Cardiac muscle cell (in vitro differentiated cells and primary cell): Measurements from ENCODE around the gene LRBA. TPM values are rescaled to one million over a fixed set of nuclear protein-coding genes. Genes with fewer than 3 reads are reported as not detected.

Experiments
- DNase-seq, 2 donors: peaks; one replicate each; pipeline versions ENCODE4 v3.0.0 to v3.0.0-alpha.2; 2010 to 2017; ENCODE audit warnings: low read depth in 1 of 2, low spot score in 1 of 2
- H3K27ac ChIP-seq: fragments of 200-600 bp; sonication (generic); 2 replicates; pipeline ENCODE4 v1.5.1; 2016
- H3K27me3 ChIP-seq: fragments of 200-600 bp; sonication (generic); 2 replicates; pipeline ENCODE4 v1.6.0; 2016; ENCODE audit warnings: control low read depth
- H3K36me3 ChIP-seq: fragments of 200-600 bp; sonication (generic); 2 replicates; pipeline ENCODE4 v1.5.1; 2016; ENCODE audit warnings: control low read depth
- H3K4me1 ChIP-seq: fragments of 200-600 bp; sonication (generic); 2 replicates; pipeline ENCODE4 v1.8.1; 2017; ENCODE audit warnings: low read depth, mild to moderate bottlenecking, mixed run types
- H3K4me3 ChIP-seq: fragments of 200-600 bp; sonication (generic); 2 replicates; pipeline ENCODE4 v1.5.1; 2016; ENCODE audit warnings: mild to moderate bottlenecking
- H3K9me3 ChIP-seq: fragments of 200-600 bp; sonication (generic); 2 replicates; pipeline ENCODE4 v1.5.1; 2017; ENCODE audit warnings: low read depth, mild to moderate bottlenecking, control low read depth
- polyA plus RNA-seq: library from polyadenylated mRNA; unstranded; fragments of >200 nt; fragmentation: Nextera tagmentation; extraction: Ambion mirVana; gene quantifications from 2 replicates; pipeline ENCODE4 v1.2.1, GENCODE V29; 2016
- total RNA-seq: library from RNA; depleted of rRNA; stranded (reverse); fragments of >200 nt; gene quantifications from 2 replicates; pipeline ENCODE4 v1.2.3, GENCODE V29; 2016
- TF ChIP-seq, protein P1 (sequence below): IDR thresholded peaks from 2 replicates; pipeline ENCODE4 v1.5.1; 2012; ENCODE audit warnings: low read depth, mild to moderate bottlenecking, low read length

The LRBA gene
- total and polyA plus RNA-seq, 2 experiments from 2014 or later: 17.7 to 58.8 TPM

DNA sequence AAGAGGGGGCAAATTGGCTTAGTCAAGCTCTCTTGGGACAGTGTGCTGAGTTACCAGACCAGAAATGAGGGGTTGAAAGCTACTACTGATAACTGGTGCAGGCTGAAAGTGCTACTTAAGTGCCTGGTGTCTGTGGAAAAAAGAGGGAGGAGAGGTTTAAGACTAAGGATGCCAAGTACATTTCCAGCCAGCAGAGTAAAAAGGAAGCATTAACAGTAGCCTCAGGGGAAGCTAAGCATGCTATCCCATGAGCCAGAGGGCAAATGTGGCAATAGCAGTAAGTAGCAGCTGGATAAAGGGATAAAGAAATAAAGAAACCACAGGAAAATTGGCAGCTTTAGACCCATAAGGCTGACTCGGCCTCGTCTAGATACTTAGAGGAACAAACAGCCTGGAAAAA, 629.5 kb downstream of the LRBA start:
- DNase-seq: peak; percentile 73 to 98
- TF ChIP-seq, protein P1, sequence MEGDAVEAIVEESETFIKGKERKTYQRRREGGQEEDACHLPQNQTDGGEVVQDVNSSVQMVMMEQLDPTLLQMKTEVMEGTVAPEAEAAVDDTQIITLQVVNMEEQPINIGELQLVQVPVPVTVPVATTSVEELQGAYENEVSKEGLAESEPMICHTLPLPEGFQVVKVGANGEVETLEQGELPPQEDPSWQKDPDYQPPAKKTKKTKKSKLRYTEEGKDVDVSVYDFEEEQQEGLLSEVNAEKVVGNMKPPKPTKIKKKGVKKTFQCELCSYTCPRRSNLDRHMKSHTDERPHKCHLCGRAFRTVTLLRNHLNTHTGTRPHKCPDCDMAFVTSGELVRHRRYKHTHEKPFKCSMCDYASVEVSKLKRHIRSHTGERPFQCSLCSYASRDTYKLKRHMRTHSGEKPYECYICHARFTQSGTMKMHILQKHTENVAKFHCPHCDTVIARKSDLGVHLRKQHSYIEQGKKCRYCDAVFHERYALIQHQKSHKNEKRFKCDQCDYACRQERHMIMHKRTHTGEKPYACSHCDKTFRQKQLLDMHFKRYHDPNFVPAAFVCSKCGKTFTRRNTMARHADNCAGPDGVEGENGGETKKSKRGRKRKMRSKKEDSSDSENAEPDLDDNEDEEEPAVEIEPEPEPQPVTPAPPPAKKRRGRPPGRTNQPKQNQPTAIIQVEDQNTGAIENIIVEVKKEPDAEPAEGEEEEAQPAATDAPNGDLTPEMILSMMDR: no peak

DNA sequence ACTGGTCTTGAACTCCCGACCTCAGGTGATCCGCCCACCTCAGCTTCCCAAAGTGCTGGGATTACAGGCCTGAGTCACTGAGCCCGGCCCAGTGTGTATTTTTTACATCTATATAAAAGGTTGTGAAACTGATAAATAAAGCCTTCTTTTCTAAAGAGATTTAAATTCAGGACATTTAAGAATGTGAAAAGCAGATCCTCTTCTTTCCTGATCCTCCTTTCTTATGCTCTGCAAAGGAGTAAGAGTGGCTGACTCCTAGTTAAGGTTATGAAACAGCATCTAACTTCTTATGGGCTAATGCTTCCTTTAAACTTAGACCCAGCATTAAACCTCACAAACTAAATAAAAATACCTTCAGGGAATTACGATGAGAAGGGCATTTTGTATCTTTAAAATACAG, 630.8 kb downstream of the LRBA start:
- TF ChIP-seq, protein P1: no peak

More for the DNA sequence above, 629.5 kb downstream of the LRBA start:
- peaks cover 25% of the 10 kb centered on the region for H3K27me3 ChIP-seq
- H3K36me3 ChIP-seq: no peaks in the 10 kb centered on the region
- no peak overlapping the region for H3K4me3 ChIP-seq
- peaks cover 7% of the 10 kb centered on the region for H3K4me1 ChIP-seq
- H3K9me3 ChIP-seq: no peaks in the 10 kb centered on the region
- H3K27ac ChIP-seq: no peak overlapping the region

DNA sequence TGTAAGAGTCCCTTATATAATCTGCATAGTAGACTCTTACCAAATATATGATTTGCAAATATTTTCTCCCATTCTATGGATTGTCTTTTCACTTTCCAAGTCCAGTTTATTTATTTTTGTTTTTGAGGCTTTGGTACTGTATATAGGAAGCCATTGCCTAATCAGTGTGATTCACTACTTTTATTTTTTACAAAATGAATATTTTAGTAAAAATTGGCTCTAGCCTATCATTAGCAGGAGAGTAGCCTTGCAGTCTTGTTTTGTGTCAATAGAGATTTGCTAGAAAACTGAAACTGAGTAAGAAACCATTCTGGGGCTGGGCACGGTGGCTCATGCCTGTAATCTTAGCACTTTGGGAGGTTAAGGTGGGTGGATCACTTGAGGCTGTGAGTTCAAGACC, 633.1 kb downstream of the LRBA start:
- DNase-seq: peak in 1 of 2 donors; percentile 9
- H3K36me3 ChIP-seq: no peaks in the 10 kb centered on the region
- peaks cover 5% of the 10 kb centered on the region for H3K27me3 ChIP-seq
- H3K4me1 ChIP-seq: peaks cover 7% of the 10 kb centered on the region
- H3K9me3 ChIP-seq: no peaks in the 10 kb centered on the region
- H3K4me3 ChIP-seq: no peak overlapping the region
- no peak overlapping the region for H3K27ac ChIP-seq
- TF ChIP-seq, protein P1: no peak

More for the DNA sequence above, 630.8 kb downstream of the LRBA start:
- Histone ChIP-seq H3K27ac (no peak overlapping the region), H3K9me3 (no peaks in the 10 kb centered on the region), H3K4me1 (peaks cover 7% of the 10 kb centered on the region), H3K36me3 (no peaks in the 10 kb centered on the region), H3K27me3 (peaks cover 24% of the 10 kb centered on the region), H3K4me3 (no peak overlapping the region)
- DNase-seq: no peak

DNA sequence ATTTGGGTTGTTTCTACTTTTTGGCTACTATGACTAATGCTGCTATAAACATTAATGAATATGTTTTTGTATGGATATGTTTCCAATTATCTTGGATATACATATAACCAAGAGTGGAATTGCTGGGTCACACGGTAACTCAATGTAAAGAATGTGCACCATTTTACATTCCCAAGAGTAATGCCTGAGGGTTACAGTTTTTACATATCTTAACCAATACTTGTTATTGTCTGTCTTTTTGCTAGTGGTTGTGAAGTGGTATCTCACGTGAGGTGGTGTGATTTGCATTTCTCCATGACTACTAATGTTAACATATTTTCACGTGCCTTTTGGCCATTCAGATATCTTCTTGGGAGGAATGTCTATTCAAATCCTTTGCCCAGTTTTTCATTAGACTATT, 633.5 kb downstream of the LRBA start:
- Histone ChIP-seq H3K27me3 (peaks cover 5% of the 10 kb centered on the region), H3K36me3 (no peaks in the 10 kb centered on the region), H3K9me3 (no peaks in the 10 kb centered on the region), H3K4me1 (peaks cover 7% of the 10 kb centered on the region), H3K27ac (no peak overlapping the region), H3K4me3 (no peak overlapping the region)
- peak in 1 of 2 donors; percentile 22 for DNase-seq
- TF ChIP-seq, protein P1: no peak

DNA sequence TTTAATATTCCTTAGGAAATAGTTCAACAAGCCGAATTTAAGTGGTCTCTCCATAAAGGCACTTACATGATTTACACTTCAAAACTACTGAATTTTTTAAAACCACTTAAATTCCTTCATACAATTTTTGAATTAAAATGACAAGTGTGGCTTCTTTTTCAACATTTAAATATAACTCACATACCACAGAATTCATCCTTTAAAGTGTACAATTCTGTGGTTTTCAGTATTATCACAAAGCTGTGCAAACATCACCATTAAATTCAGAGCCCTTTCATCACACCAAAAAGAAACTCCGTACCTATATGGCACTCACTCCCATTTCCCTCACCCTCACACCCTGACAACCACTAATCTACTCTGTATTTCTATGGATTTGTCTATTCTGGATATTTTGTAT, 634.0 kb downstream of the LRBA start:
- Histone ChIP-seq H3K27ac (no peak overlapping the region), H3K36me3 (no peaks in the 10 kb centered on the region), H3K4me3 (no peak overlapping the region), H3K27me3 (peaks cover 5% of the 10 kb centered on the region), H3K9me3 (no peaks in the 10 kb centered on the region), H3K4me1 (peaks cover 7% of the 10 kb centered on the region)
- no peak for DNase-seq
- TF ChIP-seq, protein P1: no peak

DNA sequence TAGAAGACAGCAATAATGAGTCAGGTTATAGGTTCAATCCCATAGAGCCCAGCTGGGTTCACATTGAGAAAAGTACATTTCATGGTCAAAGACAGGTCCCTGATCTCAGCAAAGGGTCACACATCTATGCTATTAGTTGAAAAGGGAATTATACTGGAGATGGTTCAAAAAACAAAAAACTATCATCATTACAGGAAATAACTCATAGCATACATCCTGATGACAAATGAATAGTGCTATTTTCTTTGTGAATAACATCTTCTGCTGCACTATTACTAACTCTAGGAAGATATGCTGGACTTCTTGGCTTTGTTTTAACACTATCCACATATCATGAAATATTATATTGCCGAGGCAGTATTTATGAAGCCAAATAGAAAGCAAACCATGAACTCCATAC, 635.6 kb downstream of the LRBA start:
- peaks cover 5% of the 10 kb centered on the region for H3K27me3 ChIP-seq
- peak in 1 of 2 donors; percentile 25 for DNase-seq
- no peak overlapping the region for H3K4me3 ChIP-seq
- TF ChIP-seq, protein P1: no peak
- no peak overlapping the region for H3K27ac ChIP-seq
- no peaks in the 10 kb centered on the region for H3K36me3 ChIP-seq
- H3K9me3 ChIP-seq: no peaks in the 10 kb centered on the region
- H3K4me1 ChIP-seq: no peaks in the 10 kb centered on the region
